HEK293 (cell line): ENCODE data around the gene GAS2L3.

Experiments used
- CTCF ChIA-PET: fragments of 350-600 bp; formaldehyde crosslinking; extraction: SDS; loops from one replicate; lab custom pipeline; 2021; ENCODE audit warnings: antibody characterized with exemption; lab: Yijun Ruan, JAX
- POLR2A ChIA-PET: fragments of 300-600 bp; formaldehyde crosslinking; extraction: SDS; loops from one replicate; lab custom pipeline; 2020; ENCODE audit warnings: antibody characterized with exemption, inconsistent platforms; lab: Yijun Ruan, JAX
- H3K27ac ChIP-seq: fragments of 200-500 bp; sonication (Bioruptor generic); 2 replicates; pipeline ENCODE4 v1.5.1; 2014; ENCODE audit warnings: low read depth, low read length, control low read depth, inconsistent platforms; ENCODE audit errors: extremely low read depth
- H3K36me3 ChIP-seq, 2 experiments: fragments of 200-500 bp in 1 of 2; sonication (Bioruptor generic) in 1 of 2; 1 replicate in 1 of 2; 2 replicates in 1 of 2; pipeline ENCODE4 v1.5.1; 2014 to 2017; ENCODE audit warnings: inconsistent platforms in 2 of 2, low read length in 2 of 2; ENCODE audit not compliant: control insufficient read depth in 2 of 2, insufficient read depth in 1 of 2
- H3K4me1 ChIP-seq: fragments of 200-500 bp; sonication (Bioruptor generic); 2 replicates; pipeline ENCODE4 v1.5.1; 2014; ENCODE audit warnings: mild to moderate bottlenecking, low read length, inconsistent platforms; ENCODE audit not compliant: control insufficient read depth, insufficient read depth
- H3K4me3 ChIP-seq: 2 replicates; pipeline ENCODE4 v1.5.1; 2011; ENCODE audit warnings: low read depth, mild to moderate bottlenecking, control low read depth, low read length, moderate library complexity
- H3K9me3 ChIP-seq: fragments of 200-500 bp; sonication (Bioruptor generic); 2 replicates; pipeline ENCODE4 v1.5.1; 2014; ENCODE audit warnings: low read depth, low read length, inconsistent platforms; ENCODE audit not compliant: control insufficient read depth, insufficient read depth
- FEZF1 ChIP-seq: fragments of 450-650 bp; formaldehyde crosslinking; IDR thresholded peaks from 2 replicates; pipeline ENCODE4 v1.5.1; 2016; ENCODE audit warnings: missing biosample characterization, missing genetic modification characterization
- GLIS1 ChIP-seq: fragments of 450-650 bp; formaldehyde crosslinking; IDR thresholded peaks from 2 replicates; pipeline ENCODE4 v1.5.1; 2016; ENCODE audit warnings: missing biosample characterization, missing genetic modification characterization
- KLF10 ChIP-seq: fragments of 450-650 bp; IDR thresholded peaks from 2 replicates; pipeline ENCODE4 v1.5.1; 2018; ENCODE audit warnings: missing biosample characterization, mild to moderate bottlenecking, missing genetic modification characterization
- KLF8 ChIP-seq: fragments of 450-650 bp; formaldehyde crosslinking; IDR thresholded peaks from 2 replicates; pipeline ENCODE4 v1.5.1; 2016; ENCODE audit warnings: missing biosample characterization, missing genetic modification characterization
- PBX3 ChIP-seq: sonication (generic); formaldehyde crosslinking; IDR thresholded peaks from 2 replicates; pipeline ENCODE4 v1.8.1; 2022; ENCODE audit warnings: mild to moderate bottlenecking, moderate library complexity, missing genetic modification reagents
- PRDM6 ChIP-seq: fragments of 450-650 bp; formaldehyde crosslinking; IDR thresholded peaks from 2 replicates; pipeline ENCODE4 v1.5.1; 2017; ENCODE audit warnings: missing biosample characterization, missing genetic modification characterization
- ZBTB17 ChIP-seq: fragments of 450-650 bp; formaldehyde crosslinking; IDR thresholded peaks from 2 replicates; pipeline ENCODE4 v1.5.1; 2016; ENCODE audit warnings: missing biosample characterization, missing genetic modification characterization
- ZBTB21 ChIP-seq: fragments of 450-650 bp; formaldehyde crosslinking; IDR thresholded peaks from 2 replicates; pipeline ENCODE4 v1.5.1; 2017; ENCODE audit warnings: missing biosample characterization, missing genetic modification characterization
- ZBTB44 ChIP-seq: fragments of 450-650 bp; IDR thresholded peaks from 2 replicates; pipeline ENCODE4 v1.5.1; 2018; ENCODE audit warnings: missing biosample characterization, mild to moderate bottlenecking, missing genetic modification characterization
- ZBTB48 ChIP-seq: fragments of 450-650 bp; formaldehyde crosslinking; IDR thresholded peaks from 2 replicates; pipeline ENCODE4 v1.5.1; 2016; ENCODE audit warnings: missing biosample characterization, missing genetic modification characterization
- ZBTB49 ChIP-seq: fragments of 450-650 bp; formaldehyde crosslinking; IDR thresholded peaks from 2 replicates; pipeline ENCODE4 v1.5.1; 2016; ENCODE audit warnings: missing biosample characterization, missing genetic modification characterization, low read depth
- ZBTB8A ChIP-seq: fragments of 450-650 bp; formaldehyde crosslinking; IDR thresholded peaks from 2 replicates; pipeline ENCODE4 v1.5.1; 2016; ENCODE audit warnings: missing biosample characterization, missing genetic modification characterization
- ZEB2 ChIP-seq: fragments of 450-650 bp; formaldehyde crosslinking; IDR thresholded peaks from 2 replicates; pipeline ENCODE4 v1.5.1; 2016; ENCODE audit warnings: missing biosample characterization, missing genetic modification characterization
- ZFP41 ChIP-seq: fragments of 450-650 bp; formaldehyde crosslinking; IDR thresholded peaks from 2 replicates; pipeline ENCODE4 v1.5.1; 2016; ENCODE audit warnings: missing biosample characterization, missing genetic modification characterization, borderline replicate concordance
- ZNF114 ChIP-seq: fragments of 450-650 bp; formaldehyde crosslinking; IDR thresholded peaks from 2 replicates; pipeline ENCODE4 v1.5.0; 2017; ENCODE audit warnings: missing biosample characterization, missing genetic modification characterization
- ZNF155 ChIP-seq: fragments of 450-650 bp; formaldehyde crosslinking; IDR thresholded peaks from 2 replicates; pipeline ENCODE4 v1.5.1; 2016; ENCODE audit warnings: missing biosample characterization, missing genetic modification characterization
- ZNF16 ChIP-seq: fragments of 450-650 bp; formaldehyde crosslinking; IDR thresholded peaks from 2 replicates; pipeline ENCODE4 v1.5.1; 2016; ENCODE audit warnings: low read depth, missing biosample characterization, missing genetic modification characterization
- ZNF426 ChIP-seq: fragments of 450-650 bp; formaldehyde crosslinking; IDR thresholded peaks from 2 replicates; pipeline ENCODE4 v1.5.1; 2017; ENCODE audit warnings: missing biosample characterization, missing genetic modification characterization, mild to moderate bottlenecking, inconsistent platforms, moderate library complexity
- ZNF473 ChIP-seq: fragments of 450-650 bp; formaldehyde crosslinking; IDR thresholded peaks from 2 replicates; pipeline ENCODE4 v1.5.1; 2017; ENCODE audit warnings: missing biosample characterization, missing genetic modification characterization
- ZNF501 ChIP-seq: fragments of 450-650 bp; formaldehyde crosslinking; IDR thresholded peaks from 2 replicates; pipeline ENCODE4 v1.5.1; 2016; ENCODE audit warnings: missing biosample characterization, missing genetic modification characterization
- ZNF555 ChIP-seq: fragments of 450-650 bp; formaldehyde crosslinking; conservative IDR thresholded peaks from 2 replicates; pipeline ENCODE4 v1.5.1; 2017; ENCODE audit warnings: missing biosample characterization, mild to moderate bottlenecking, missing genetic modification characterization, inconsistent platforms
- ZNF560 ChIP-seq: fragments of 450-650 bp; formaldehyde crosslinking; IDR thresholded peaks from 2 replicates; pipeline ENCODE4 v1.5.1; 2017; ENCODE audit warnings: missing biosample characterization, missing genetic modification characterization, borderline replicate concordance
- ZNF561 ChIP-seq: fragments of 450-650 bp; IDR thresholded peaks from 2 replicates; pipeline ENCODE4 v1.5.1; 2018; ENCODE audit warnings: missing biosample characterization, missing genetic modification characterization, borderline replicate concordance
- ZNF660 ChIP-seq: fragments of 450-650 bp; IDR thresholded peaks from 2 replicates; pipeline ENCODE4 v1.5.1; 2018; ENCODE audit warnings: missing biosample characterization, mild to moderate bottlenecking, missing genetic modification characterization
- ZNF692 ChIP-seq: fragments of 450-650 bp; formaldehyde crosslinking; IDR thresholded peaks from 2 replicates; pipeline ENCODE4 v1.5.1; 2016; ENCODE audit warnings: missing biosample characterization, missing genetic modification characterization
- ZNF701 ChIP-seq: fragments of 450-650 bp; formaldehyde crosslinking; IDR thresholded peaks from 2 replicates; pipeline ENCODE4 v1.5.1; 2016; ENCODE audit warnings: missing biosample characterization, missing genetic modification characterization
- TF ChIP-seq, protein P1 (sequence below): fragments of 450-650 bp; formaldehyde crosslinking; IDR thresholded peaks from 2 replicates; pipeline ENCODE4 v1.5.1; 2016; ENCODE audit warnings: missing biosample characterization, missing genetic modification characterization

GAS2L3 gene

DNA sequence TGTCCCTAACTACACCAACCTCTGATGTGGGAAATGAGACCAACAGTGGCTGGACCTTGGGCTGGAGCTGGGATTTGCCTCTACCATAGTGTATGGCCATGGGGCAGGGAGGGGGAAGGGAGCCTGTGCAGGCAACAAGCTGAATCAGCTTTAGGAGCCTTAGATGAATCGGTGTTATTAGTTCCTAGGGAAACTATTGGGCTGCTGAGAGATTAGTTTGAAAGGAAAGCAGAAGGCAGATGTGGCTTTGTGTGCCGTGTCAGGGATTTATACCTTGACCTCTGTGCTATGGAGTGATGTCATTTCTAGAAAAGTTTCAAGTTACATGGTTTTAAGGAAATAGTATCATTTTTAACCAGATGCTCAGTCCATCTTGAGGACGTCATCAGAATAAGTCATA, 19.5 kb upstream of the GAS2L3 start:
- POLR2A ChIA-PET, result no interaction called here
- CTCF ChIA-PET, result interaction anchor here (0.6 to 4.0 kb wide), 18 partner anchors 12 to 887 kb away, joined by 3 to 55 read pairs (median 4); partner anchors contain the start of gene GAS2L3
- Histone ChIP-seq H3K4me3 (no peak overlapping the region), H3K4me1 (no peaks in the 10 kb centered on the region), H3K27ac (no peak overlapping the region), H3K9me3 (no peaks in the 10 kb centered on the region), H3K36me3 (no peaks in the 10 kb centered on the region)
- TF ChIP-seq KLF8 (tag by site-specific recombination), result no peak
- no peak for TF ChIP-seq ZBTB44 (tag by site-specific recombination)
- no peak for TF ChIP-seq ZNF501 (tag by site-specific recombination)
- TF ChIP-seq, all 188 proteins: peak for 0

GRCh38 chr12:100554608-100555077, 18.8 kb upstream of the GAS2L3 start:
- H3K27ac ChIP-seq, result no peak overlapping the region
- ChIA-PET POLR2A (no interaction called here), CTCF (interaction anchor here (0.6 to 4.0 kb wide), 30 partner anchors 11 to 887 kb away, joined by 3 to 55 read pairs (median 6); partner anchors contain the start of genes DEPDC4, GAS2L3 and SCYL2)
- no peak overlapping the region for H3K4me3 ChIP-seq
- no peaks in the 10 kb centered on the region for H3K4me1 ChIP-seq
- H3K9me3 ChIP-seq, result no peaks in the 10 kb centered on the region
- no peaks in the 10 kb centered on the region for H3K36me3 ChIP-seq
- TF ChIP-seq KLF10 (tag by site-specific recombination) (no peak), FEZF1 (tag by site-specific recombination) (no peak), PRDM6 (tag by site-specific recombination) (peak; percentile 66), ZNF473 (no peak), ZFP41 (tag by site-specific recombination) (no peak), ZNF114 (tag by site-specific recombination) (no peak), ZBTB48 (tag by site-specific recombination) (no peak), ZBTB17 (no peak), PBX3 (CRISPR knock-in tag) (no peak), ZNF155 (no peak), ZNF692 (tag by site-specific recombination) (no peak), GLIS1 (no peak), ZBTB8A (tag by site-specific recombination) (no peak), ZEB2 (tag by site-specific recombination) (0 out of 2 replicates have a peak, but pooled peaks have one; percentile 25), ZNF701 (tag by site-specific recombination) (no peak), ZNF560 (tag by site-specific recombination) (no peak), ZNF426 (tag by site-specific recombination) (no peak), ZNF561 (tag by site-specific recombination) (0 out of 2 replicates have a peak, but pooled peaks have one; percentile 23), ZNF555 (tag by site-specific recombination) (no peak), ZNF16 (no peak), ZBTB49 (tag by site-specific recombination) (no peak), ZNF660 (peak; percentile 93), ZBTB21 (tag by site-specific recombination) (no peak)
- TF ChIP-seq, protein P1, sequence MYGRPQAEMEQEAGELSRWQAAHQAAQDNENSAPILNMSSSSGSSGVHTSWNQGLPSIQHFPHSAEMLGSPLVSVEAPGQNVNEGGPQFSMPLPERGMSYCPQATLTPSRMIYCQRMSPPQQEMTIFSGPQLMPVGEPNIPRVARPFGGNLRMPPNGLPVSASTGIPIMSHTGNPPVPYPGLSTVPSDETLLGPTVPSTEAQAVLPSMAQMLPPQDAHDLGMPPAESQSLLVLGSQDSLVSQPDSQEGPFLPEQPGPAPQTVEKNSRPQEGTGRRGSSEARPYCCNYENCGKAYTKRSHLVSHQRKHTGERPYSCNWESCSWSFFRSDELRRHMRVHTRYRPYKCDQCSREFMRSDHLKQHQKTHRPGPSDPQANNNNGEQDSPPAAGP, result no peak
